HG03097 (cell line): ENCODE measurements around the gene SYDE2.
"Not testable (repeated sequence)": the region's sequence is repeated elsewhere in the genome, so short reads cannot be mapped to it uniquely, and the experiment has no call there.

Experiments
- ATAC-seq: cut with Tn5 transposase; IDR thresholded peaks from one replicate; pipeline ENCODE4 v1.9.1; 2021; ENCODE audit not compliant: unreplicated experiment, low FRiP score

Gene SYDE2

GRCh38 chr1:85219853-85220610 lies 19.2 kb upstream of the SYDE2 start:
- ATAC-seq, result no peak

- no peak for ATAC-seq
These were observed 15.9 kb upstream of the SYDE2 start for GRCh38 chr1:85216697-85217096.

- no peak for ATAC-seq
These were observed 13.8 kb upstream of the SYDE2 start for GRCh38 chr1:85214654-85215053.

GRCh38 chr1:85208488-85208887 lies 7.7 kb upstream of the SYDE2 start:
- no peak for ATAC-seq

GRCh38 chr1:85203573-85204171 lies 2.9 kb upstream of the SYDE2 start:
- ATAC-seq, result no peak

- no peak for ATAC-seq
These were observed 2.0 kb upstream of the SYDE2 start for GRCh38 chr1:85202864-85203255.

GRCh38 chr1:85202092-85202863 lies 1.5 kb upstream of the SYDE2 start:
- no peak for ATAC-seq

- ATAC-seq, result peak; percentile 29
These were observed 700 bp upstream of the SYDE2 start for GRCh38 chr1:85201340-85202091.

- ATAC-seq, result no peak
These were observed 951 bp downstream of the SYDE2 start for GRCh38 chr1:85199667-85200462.

GRCh38 chr1:85198864-85199263 lies 2.0 kb downstream of the SYDE2 start:
- ATAC-seq, result no peak

- ATAC-seq, result no peak
These were observed 4.5 kb downstream of the SYDE2 start for GRCh38 chr1:85196358-85196757.

- no peak for ATAC-seq
These were observed 5.1 kb downstream of the SYDE2 start for GRCh38 chr1:85195703-85196102.

- ATAC-seq, result not testable (repeated sequence)
These were observed 8.7 kb downstream of the SYDE2 start for GRCh38 chr1:85192129-85192528.

- no peak for ATAC-seq
These were observed 11.7 kb downstream of the SYDE2 start for GRCh38 chr1:85189120-85189519.

- ATAC-seq, result no peak
These were observed 12.3 kb downstream of the SYDE2 start for GRCh38 chr1:85188530-85188929.

- ATAC-seq, result not testable (repeated sequence)
These were observed 13.8 kb downstream of the SYDE2 start for GRCh38 chr1:85187021-85187420.

- ATAC-seq, result no peak
These were observed 16.6 kb downstream of the SYDE2 start for GRCh38 chr1:85184245-85184644.

GRCh38 chr1:85182700-85183099 lies 18.1 kb downstream of the SYDE2 start:
- no peak for ATAC-seq

GRCh38 chr1:85180869-85181268 lies 19.9 kb downstream of the SYDE2 start:
- ATAC-seq, result no peak

GRCh38 chr1:85179522-85179921 lies 21.3 kb downstream of the SYDE2 start:
- no peak for ATAC-seq
